A673 (cell line): ENCODE data around the gene FGGY.

Source experiments
- CTCF ChIP-seq: fragments of 300-800, 200-600 bp; sonication (generic); conservative IDR thresholded peaks from 2 replicates; pipeline ENCODE4 v1.5.1; 2017; ENCODE audit warnings: low read depth, mild to moderate bottlenecking, antibody characterized with exemption, low read length, moderate library complexity, mixed read lengths
- EZH2 ChIP-seq: fragments of 200-600 bp; sonication (generic); IDR thresholded peaks from 2 replicates; pipeline ENCODE4 v1.6.1; 2017; ENCODE audit warnings: borderline replicate concordance, low read depth, mild to moderate bottlenecking, mixed read lengths, antibody characterized with exemption, low read length; ENCODE audit not compliant: poor library complexity, severe bottlenecking

- no peak for TF ChIP-seq CTCF
- TF ChIP-seq EZH2, result no peak
Measured at GRCh38 chr1:59604191-59604590, 307.3 kb downstream of the FGGY start.
